Prostate gland (tissue), 2 donors: ENCODE results near the gene PSMB3. TPM values are rescaled to one million over a fixed set of nuclear protein-coding genes. Genes with fewer than 3 reads are reported as not detected.
A peak's percentile ranks its signal among the peaks of the same experiment; 100 is the strongest.

Source experiments
- DNase-seq: peaks from one replicate; pipeline ENCODE4 v3.0.0-alpha.2; 2019; ENCODE audit warnings: low spot score
- H3K27ac ChIP-seq, 2 donors: fragments of 200-600 bp; sonication (generic); 2 replicates each; pipeline ENCODE4 v1.5.1; 2017 to 2019
- H3K27me3 ChIP-seq: fragments of 200-600 bp; sonication (generic); replicated peaks from 2 replicates; pipeline ENCODE4 v1.5.1; 2019; ENCODE audit not compliant: insufficient read depth
- H3K36me3 ChIP-seq, 2 donors: fragments of 200-600 bp; sonication (generic); 1 replicate in 1 of 2; 2 replicates in 1 of 2; pipeline versions ENCODE4 v1.5.1 to v1.8.1; 2017 to 2019
- H3K4me1 ChIP-seq: fragments of 200-600 bp; sonication (generic); replicated peaks from 2 replicates; pipeline ENCODE4 v1.5.1; 2019
- H3K4me3 ChIP-seq, 2 donors: fragments of 200-600 bp; sonication (generic); 2 replicates each; pipeline ENCODE4 v1.5.1; 2017 to 2019
- H3K9me3 ChIP-seq: fragments of 200-600 bp; sonication (generic); 2 replicates; pipeline ENCODE4 v1.5.1; 2017
- CTCF ChIP-seq, 4 experiments: fragments of 200-600 bp in 2 of 4; fragments of 450-650 bp in 2 of 4; sonication (generic) in 2 of 4; IDR thresholded peaks; 1 replicate in 3 of 4; 2 replicates in 1 of 4; pipeline ENCODE4 v1.5.1; 2016 to 2019; ENCODE audit warnings: antibody characterized with exemption in 4 of 4, mild to moderate bottlenecking in 2 of 4, moderate library complexity in 2 of 4
- POLR2A ChIP-seq: fragments of 450-650 bp; IDR thresholded peaks from one replicate; pipeline ENCODE4 v1.6.1; 2016; ENCODE audit warnings: antibody characterized with exemption, mild to moderate bottlenecking
- POLR2AphosphoS5 ChIP-seq: sonication (generic); formaldehyde crosslinking; IDR thresholded peaks from one replicate; pipeline ENCODE4 v1.6.1; 2017; ENCODE audit warnings: antibody characterized with exemption
- WGBS: methylation state at CpG from one replicate; pipeline ENCODE4 v1.1.5; 2018; 5-methylcytosine and 5-hydroxymethylcytosine counted together
- intact Hi-C: fragments of 100-400 bp; cut with DNase I; formaldehyde crosslinking; loops from one replicate; pipeline ENCODE4 v1.14.2; 2022
- total RNA-seq, 2 donors: library from RNA; depleted of rRNA; stranded (reverse); fragments of >200 nt; gene quantifications; one replicate each; pipeline ENCODE4 v1.1.0, GENCODE V29; 2016

Gene PSMB3
- total RNA-seq, 2 donors from 2014 or later, result 116 to 192 TPM

- Histone ChIP-seq H3K27ac (peak overlapping the region in 1 of 2 donors; percentile 81), H3K4me3 (no peak overlapping the region), H3K9me3 (no peaks in the 10 kb centered on the region), H3K36me3 (no peaks in the 10 kb centered on the region), H3K27me3 (no peaks in the 10 kb centered on the region), H3K4me1 (peaks cover 31% of the 10 kb centered on the region)
- intact Hi-C loops, result loop anchor here (2.0 kb wide), 1 partner anchor 57 kb away; no protein-coding TSS in a partner anchor
- DNase-seq, result no peak
- TF ChIP-seq POLR2A, result no peak
- WGBS, result 55% methylated on average over 12 of the region's 15 CpGs
Observed at GRCh38 chr17:38733982-38734973, 18.3 kb upstream of the PSMB3 start.

- peak overlapping the region; percentile 17 to 81 for H3K27ac ChIP-seq
- no peaks in the 10 kb centered on the region for H3K27me3 ChIP-seq
- TF ChIP-seq CTCF (IDR thresholded peaks at IDR 0.05), result peak; percentile 89 to 97 (median 94)
- no peak for TF ChIP-seq POLR2AphosphoS5
- DNase-seq, result no peak
- intact Hi-C loops, result loop anchor here (2.0 kb wide), 1 partner anchor 59 kb away; no protein-coding TSS in a partner anchor
- no peaks in the 10 kb centered on the region for H3K36me3 ChIP-seq
- H3K9me3 ChIP-seq, result no peaks in the 10 kb centered on the region
- H3K4me1 ChIP-seq, result peaks cover 31% of the 10 kb centered on the region
- no peak overlapping the region for H3K4me3 ChIP-seq
- WGBS, result 40% methylated on average over 23 of the region's 23 CpGs
Observed at GRCh38 chr17:38735161-38735997, 17.2 kb upstream of the PSMB3 start.

DNA sequence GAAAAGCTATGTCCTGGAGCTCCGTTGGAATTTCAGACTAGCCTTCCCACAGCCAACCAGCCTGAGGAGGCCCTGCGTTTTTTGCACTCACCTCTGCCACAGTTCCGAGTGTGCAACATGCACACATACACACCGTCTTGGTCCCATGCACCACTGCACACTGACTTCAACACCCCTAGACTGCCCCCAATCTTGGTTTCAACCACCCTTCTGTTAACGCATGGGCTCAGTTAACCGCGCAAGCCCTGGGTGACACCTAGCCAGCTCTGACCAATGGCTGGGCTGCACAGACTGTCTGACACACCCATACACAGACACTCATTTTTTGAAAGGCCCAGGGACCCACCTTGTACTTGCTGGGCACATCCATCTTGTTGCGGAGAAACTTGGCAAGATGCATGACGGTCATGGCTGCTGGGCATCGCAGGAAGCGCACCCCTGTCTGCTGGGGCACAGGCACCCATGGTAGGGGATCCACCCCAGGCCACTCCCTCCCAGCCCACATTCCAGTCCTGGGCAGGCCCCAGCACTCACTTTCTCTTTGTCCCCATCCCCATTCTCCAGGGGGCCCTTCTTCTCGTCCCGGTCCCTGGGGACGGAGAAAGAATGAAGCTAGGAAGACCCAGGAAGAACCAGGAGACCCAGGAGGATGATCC lies 14.4 kb upstream of the PSMB3 start:
- Histone ChIP-seq H3K36me3 (no peaks in the 10 kb centered on the region), H3K27ac (no peak overlapping the region), H3K4me1 (peaks cover 20% of the 10 kb centered on the region), H3K27me3 (no peaks in the 10 kb centered on the region), H3K4me3 (no peak overlapping the region), H3K9me3 (no peaks in the 10 kb centered on the region)
- 91% methylated on average over 14 of the region's 14 CpGs for WGBS
- no peak for DNase-seq
- intact Hi-C loops, result no loop called here
- TF ChIP-seq POLR2AphosphoS5 (no peak), POLR2A (no peak), CTCF (IDR thresholded peaks at IDR 0.05) (no peak)

- H3K27me3 ChIP-seq, result no peaks in the 10 kb centered on the region
- intact Hi-C loops, result no loop called here
- H3K4me3 ChIP-seq, result no peak overlapping the region
- no peak overlapping the region for H3K27ac ChIP-seq
- no peaks in the 10 kb centered on the region for H3K36me3 ChIP-seq
- peaks cover 17% of the 10 kb centered on the region for H3K4me1 ChIP-seq
- TF ChIP-seq POLR2AphosphoS5 (no peak), POLR2A (no peak), CTCF (IDR thresholded peaks at IDR 0.05) (no peak)
- DNase-seq, result no peak
- H3K9me3 ChIP-seq, result no peaks in the 10 kb centered on the region
- 94% methylated on average over 16 of the region's 16 CpGs for WGBS
Observed at GRCh38 chr17:38738686-38739085, 13.9 kb upstream of the PSMB3 start.

GRCh38 chr17:38739305-38739704 lies 13.2 kb upstream of the PSMB3 start:
- Histone ChIP-seq H3K4me3 (no peak overlapping the region), H3K9me3 (no peaks in the 10 kb centered on the region), H3K27me3 (no peaks in the 10 kb centered on the region), H3K36me3 (no peaks in the 10 kb centered on the region), H3K27ac (no peak overlapping the region), H3K4me1 (peaks cover 12% of the 10 kb centered on the region)
- TF ChIP-seq POLR2A (no peak), CTCF (IDR thresholded peaks at IDR 0.05) (no peak), POLR2AphosphoS5 (no peak)
- 80% methylated on average over 14 of the region's 14 CpGs for WGBS
- intact Hi-C loops, result no loop called here
- no peak for DNase-seq
